MCF 10A (cell line): ENCODE measurements around the gene FANCC. TPM values are rescaled to one million over a fixed set of nuclear protein-coding genes. Genes with fewer than 3 reads are reported as not detected.

Source experiments
- BruUV-seq: library from RNA; stranded (reverse); fragments of 400-500 nt; replicated peaks from 2 replicates; lab custom pipeline; 2021; lab: Mats Ljungman, UMichigan
- CTCF ChIA-PET: fragments of 300-600 bp; sonication (Branson Sonifier 250); formaldehyde crosslinking; extraction: SDS; loops from one replicate; lab custom pipeline; 2021; ENCODE audit warnings: antibody characterized with exemption, inconsistent platforms; lab: Yijun Ruan, JAX
- POLR2A ChIA-PET: fragments of 300-600, 350-650 bp; sonication (Branson Sonifier 250); formaldehyde crosslinking; extraction: SDS; loops from one replicate; lab custom pipeline; 2020; ENCODE audit warnings: antibody characterized with exemption, inconsistent platforms; lab: Yijun Ruan, JAX
- DNase-seq: peaks from one replicate; pipeline ENCODE4 v3.0.0-alpha.2; 2018; ENCODE audit not compliant: unreplicated experiment
- H3K27ac Mint-ChIP-seq: one replicate; pipeline ENCODE4 v1.8.0; 2022; ENCODE audit warnings: mild to moderate bottlenecking, low read depth, mixed read lengths; ENCODE audit not compliant: unreplicated experiment
- H3K27me3 Mint-ChIP-seq: one replicate; pipeline ENCODE4 v1.8.0; 2022; ENCODE audit warnings: mixed read lengths; ENCODE audit not compliant: insufficient read depth, unreplicated experiment
- H3K36me3 Mint-ChIP-seq: one replicate; pipeline ENCODE4 v1.8.0; 2022; ENCODE audit warnings: mild to moderate bottlenecking, moderate library complexity, mixed read lengths; ENCODE audit not compliant: insufficient read depth, unreplicated experiment
- H3K4me1 Mint-ChIP-seq: one replicate; pipeline ENCODE4 v1.8.0; 2022; ENCODE audit warnings: mixed read lengths; ENCODE audit not compliant: insufficient read depth, unreplicated experiment
- H3K4me3 Mint-ChIP-seq: one replicate; pipeline ENCODE4 v1.8.0; 2022; ENCODE audit warnings: mild to moderate bottlenecking, moderate library complexity, mixed read lengths; ENCODE audit not compliant: unreplicated experiment
- H3K9me3 Mint-ChIP-seq: one replicate; pipeline ENCODE4 v1.8.0; 2022; ENCODE audit warnings: mixed read lengths; ENCODE audit not compliant: unreplicated experiment
- intact Hi-C: fragments of 100-400 bp; cut with micrococcal nuclease; formaldehyde crosslinking; loops from 2 replicates; pipeline ENCODE4 v1.14.1; 2022
- total RNA-seq: library from RNA; stranded (reverse); gene quantifications from 2 replicates; pipeline ENCODE4 v1.2.3, GENCODE V29; 2022
- TF ChIP-seq, protein P1 (sequence below): fragments of 200-600 bp; IDR thresholded peaks from one replicate; pipeline ENCODE4 v1.8.0; 2022; ENCODE audit warnings: antibody characterized with exemption, mild to moderate bottlenecking; ENCODE audit not compliant: unreplicated experiment

Gene FANCC
- total RNA-seq, 1 experiment from 2014 or later, result 12.1 TPM

DNA sequence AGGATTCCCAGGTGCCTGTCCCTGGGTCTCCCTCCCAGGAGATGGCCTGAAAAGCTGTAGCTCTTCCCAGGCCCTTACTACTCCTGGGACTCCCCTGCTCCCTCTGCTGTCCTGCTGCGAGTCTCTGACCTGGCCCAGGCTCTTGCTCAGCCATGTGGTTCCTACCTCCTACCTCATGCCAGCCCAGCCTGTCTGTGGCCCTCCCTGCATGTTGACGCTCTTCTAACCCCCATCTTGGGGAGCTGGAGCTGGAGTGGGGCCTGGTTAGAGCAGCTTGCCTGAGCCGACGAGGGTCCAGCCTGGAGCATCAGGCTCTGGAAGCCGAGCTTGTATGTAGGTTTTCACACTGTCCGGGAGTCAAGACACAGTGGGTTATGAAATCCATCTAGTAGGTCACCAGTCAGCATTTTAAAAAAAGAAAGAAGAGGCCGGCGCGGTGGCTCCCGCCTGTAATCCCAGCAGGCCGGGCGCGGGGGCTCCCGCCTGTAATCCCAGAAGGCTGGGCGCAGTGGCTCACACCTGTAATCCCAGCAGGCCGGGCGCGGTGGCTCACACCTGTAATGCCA is 244.4 kb downstream of the FANCC start:
- no peak for DNase-seq
- H3K36me3 Mint-ChIP-seq, result peaks cover 89% of the 10 kb centered on the region
- TF ChIP-seq, protein P1, sequence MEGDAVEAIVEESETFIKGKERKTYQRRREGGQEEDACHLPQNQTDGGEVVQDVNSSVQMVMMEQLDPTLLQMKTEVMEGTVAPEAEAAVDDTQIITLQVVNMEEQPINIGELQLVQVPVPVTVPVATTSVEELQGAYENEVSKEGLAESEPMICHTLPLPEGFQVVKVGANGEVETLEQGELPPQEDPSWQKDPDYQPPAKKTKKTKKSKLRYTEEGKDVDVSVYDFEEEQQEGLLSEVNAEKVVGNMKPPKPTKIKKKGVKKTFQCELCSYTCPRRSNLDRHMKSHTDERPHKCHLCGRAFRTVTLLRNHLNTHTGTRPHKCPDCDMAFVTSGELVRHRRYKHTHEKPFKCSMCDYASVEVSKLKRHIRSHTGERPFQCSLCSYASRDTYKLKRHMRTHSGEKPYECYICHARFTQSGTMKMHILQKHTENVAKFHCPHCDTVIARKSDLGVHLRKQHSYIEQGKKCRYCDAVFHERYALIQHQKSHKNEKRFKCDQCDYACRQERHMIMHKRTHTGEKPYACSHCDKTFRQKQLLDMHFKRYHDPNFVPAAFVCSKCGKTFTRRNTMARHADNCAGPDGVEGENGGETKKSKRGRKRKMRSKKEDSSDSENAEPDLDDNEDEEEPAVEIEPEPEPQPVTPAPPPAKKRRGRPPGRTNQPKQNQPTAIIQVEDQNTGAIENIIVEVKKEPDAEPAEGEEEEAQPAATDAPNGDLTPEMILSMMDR, result no peak
- ChIA-PET CTCF (interaction anchor here (0.6 to 0.8 kb wide), 6 partner anchors 9 to 1969 kb away, joined by 3 to 4 read pairs (median 3); no protein-coding TSS in a partner anchor), POLR2A (interaction anchor here (0.8 kb wide), 1 partner anchor 271 kb away, joined by 3 read pairs; no protein-coding TSS in a partner anchor)
- H3K27me3 Mint-ChIP-seq, result no peaks in the 10 kb centered on the region
- intact Hi-C loops, result loop anchor here (1.0 kb wide), 1 partner anchor 290 kb away; no protein-coding TSS in a partner anchor
- peaks cover 9% of the 10 kb centered on the region for H3K4me1 Mint-ChIP-seq
- no peaks in the 10 kb centered on the region for H3K9me3 Mint-ChIP-seq
- H3K4me3 Mint-ChIP-seq, result no peak overlapping the region
- no peak overlapping the region for H3K27ac Mint-ChIP-seq
- no TSS peak for BruUV-seq

DNA sequence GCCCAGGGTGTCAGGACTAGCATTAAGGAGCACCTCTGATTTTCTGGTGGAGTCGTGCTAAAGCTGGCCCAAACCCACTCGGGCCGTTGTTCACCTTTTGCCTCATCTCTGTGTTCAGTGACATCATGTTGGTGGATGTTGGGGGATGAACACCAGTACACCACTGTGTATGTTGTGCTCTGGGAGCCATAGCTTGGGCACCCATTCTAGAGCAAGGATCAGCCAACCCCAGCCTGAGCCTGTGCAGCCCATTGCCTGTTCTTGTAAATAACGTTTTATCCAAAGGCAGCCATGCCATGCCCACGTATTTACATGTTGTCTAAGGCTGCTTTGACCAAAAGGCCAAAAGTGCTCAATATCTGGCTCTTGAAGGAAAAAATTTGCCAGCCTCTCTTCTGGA is 245.6 kb downstream of the FANCC start:
- H3K27me3 Mint-ChIP-seq, result no peaks in the 10 kb centered on the region
- no TSS peak for BruUV-seq
- TF ChIP-seq, protein P1, result no peak
- no peak for DNase-seq
- POLR2A ChIA-PET, result no interaction called here
- H3K36me3 Mint-ChIP-seq, result peaks cover 89% of the 10 kb centered on the region
- H3K27ac Mint-ChIP-seq, result no peak overlapping the region
- H3K9me3 Mint-ChIP-seq, result no peaks in the 10 kb centered on the region
- peaks cover 15% of the 10 kb centered on the region for H3K4me1 Mint-ChIP-seq
- no peak overlapping the region for H3K4me3 Mint-ChIP-seq
- intact Hi-C loops, result no loop called here
- CTCF ChIA-PET, result interaction anchor here (0.6 to 0.7 kb wide), 4 partner anchors 14 to 290 kb away, joined by 3 read pairs; no protein-coding TSS in a partner anchor

DNA sequence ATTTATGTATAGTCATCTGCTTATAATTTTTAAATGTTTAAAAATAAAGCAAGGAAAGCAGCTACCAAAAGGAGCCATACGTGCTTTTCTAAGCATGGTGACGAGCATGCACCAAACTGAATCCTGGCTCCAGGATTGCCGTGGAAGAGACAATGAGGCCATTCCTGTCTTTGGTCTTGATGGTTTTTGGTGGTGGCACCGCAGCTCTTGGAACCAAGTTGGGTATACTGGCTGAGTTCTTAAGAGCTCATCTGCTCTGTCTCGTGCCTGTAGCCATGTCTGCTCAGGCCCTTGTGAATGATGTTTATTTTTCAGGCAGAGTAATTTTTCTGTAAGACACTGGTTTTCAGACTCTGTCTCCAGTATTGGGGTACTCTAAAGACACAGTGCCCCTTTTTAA is 246.1 kb downstream of the FANCC start:
- Mint-ChIP-seq H3K27me3 (no peaks in the 10 kb centered on the region), H3K27ac (no peak overlapping the region), H3K4me1 (peaks cover 15% of the 10 kb centered on the region), H3K4me3 (no peak overlapping the region), H3K36me3 (peaks cover 90% of the 10 kb centered on the region), H3K9me3 (no peaks in the 10 kb centered on the region)
- TF ChIP-seq, protein P1, result no peak
- ChIA-PET CTCF (interaction anchor here (0.6 kb wide), 2 partner anchors 126 to 289 kb away, joined by 3 read pairs; no protein-coding TSS in a partner anchor), POLR2A (interaction anchor here (0.5 kb wide), 1 partner anchor 87 kb away, joined by 3 read pairs; no protein-coding TSS in a partner anchor)
- no TSS peak for BruUV-seq
- DNase-seq, result no peak
- intact Hi-C loops, result no loop called here

DNA sequence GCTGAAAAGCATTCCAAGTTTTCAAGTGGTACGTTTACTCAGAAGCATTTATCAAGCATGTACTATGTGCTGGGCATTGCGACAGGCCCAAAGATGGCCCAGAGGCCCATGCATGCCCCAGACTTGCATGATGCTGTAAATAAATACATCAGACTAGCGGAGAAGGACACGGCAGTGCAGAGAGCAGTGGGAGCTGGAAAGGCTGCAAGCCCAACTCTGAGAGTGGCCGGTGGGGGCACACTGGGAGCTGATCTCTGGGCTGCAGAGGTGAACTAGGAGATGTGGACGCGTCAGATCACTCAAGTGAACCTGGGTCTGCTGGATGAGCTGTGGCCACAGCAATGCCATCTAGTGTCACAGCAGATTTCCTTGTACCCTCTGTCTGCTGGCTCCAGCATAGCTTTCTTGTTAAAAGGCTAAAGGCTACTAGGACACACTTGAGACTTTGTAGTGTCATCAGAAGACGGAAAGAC is 246.9 kb downstream of the FANCC start:
- Mint-ChIP-seq H3K4me1 (peaks cover 15% of the 10 kb centered on the region), H3K27me3 (no peaks in the 10 kb centered on the region), H3K4me3 (no peak overlapping the region), H3K36me3 (peaks cover 95% of the 10 kb centered on the region), H3K9me3 (no peaks in the 10 kb centered on the region), H3K27ac (no peak overlapping the region)
- TF ChIP-seq, protein P1, result no peak
- BruUV-seq, result no TSS peak
- DNase-seq, result no peak
- CTCF ChIA-PET, result interaction anchor here (1.4 kb wide), 1 partner anchor 389 kb away, joined by 4 read pairs; no protein-coding TSS in a partner anchor
- POLR2A ChIA-PET, result no interaction called here
- intact Hi-C loops, result no loop called here
